ENCODE data around the gene C6orf132.

- TF ChIP-seq MAFK (IDR thresholded peaks at IDR 0.05; ENCODE audit: low read depth, low read length): no peak
- TF ChIP-seq CTCF (conservative IDR thresholded peaks at IDR 0.05; ENCODE audit: low read depth, low read length): no peak
- no peak for TF ChIP-seq CEBPB (IDR thresholded peaks at IDR 0.05; ENCODE audit: low read depth, low read length)
- no peak for TF ChIP-seq RAD21 (IDR thresholded peaks at IDR 0.05; ENCODE audit: low read length)
Observed at GRCh38 chr6:42176981-42177380, 34.6 kb upstream of the C6orf132 start.

All from IMR-90 (cell line).